ENCODE results near the gene MYLK.

GRCh38 chr3:123644358-123644757 is 239.8 kb downstream of the MYLK start:
- TF ChIP-seq CTCF (IDR thresholded peaks at IDR 0.05) (no peak), EZH2 (IDR thresholded peaks at IDR 0.05; ENCODE audit: borderline replicate concordance, insufficient read depth, low read depth, low read length, poor library complexity, severe bottlenecking) (no peak)

Measured in B cell (primary cell).